Head of caudate nucleus (tissue), 42 donors: ENCODE data around the gene ITCH.
A peak's percentile ranks its signal among the peaks of the same experiment; 100 is the strongest.

Experiments used
- DNase-seq, 42 donors: peaks; one replicate each; pipeline versions ENCODE4 v3.0.0 to v3.0.0-alpha.2; 2020 to 2021; ENCODE audit warnings: mixed read lengths in 7 of 42
- intact Hi-C: fragments of 100-400 bp; cut with DNase I; formaldehyde crosslinking; loops from one replicate; pipeline ENCODE4 v1.15.0; 2022

Gene ITCH

GRCh38 chr20:34515484-34516246 is 152.6 kb downstream of the ITCH start:
- intact Hi-C loops, result loop anchor here (10.0 kb wide), 1 partner anchor 201 kb away; no protein-coding TSS in a partner anchor
- peak in 41 of 42 donors; percentile 48 to 92 (median 76) for DNase-seq

- peak; percentile 94 to 99 (median 97) for DNase-seq
- intact Hi-C loops, result loop anchor here (10.0 kb wide), 1 partner anchor 202 kb away; no protein-coding TSS in a partner anchor
These were observed 153.4 kb downstream of the ITCH start, which contains the start of gene DYNLRB1 for GRCh38 chr20:34516247-34517113. TSS of gene DYNLRB1 (plus strand) at chr20:34516422. CDS start at chr20:34516459, 37 bp downstream.

- intact Hi-C loops, result loop anchor here (10.0 kb wide), 1 partner anchor 202 kb away; no protein-coding TSS in a partner anchor
- DNase-seq, result no peak
These were observed 154.0 kb downstream of the ITCH start for GRCh38 chr20:34517114-34517505.

GRCh38 chr20:34518863-34519262 is 155.8 kb downstream of the ITCH start:
- peak in 1 of 42 donors; percentile 33 for DNase-seq
- intact Hi-C loops, result loop anchor here (10.0 kb wide), 1 partner anchor 204 kb away; no protein-coding TSS in a partner anchor

GRCh38 chr20:34519841-34520240 is 156.8 kb downstream of the ITCH start:
- DNase-seq, result peak in 1 of 42 donors; percentile 35
- intact Hi-C loops, result loop anchor here (10.0 kb wide), 1 partner anchor 205 kb away; no protein-coding TSS in a partner anchor

- intact Hi-C loops, result no loop called here
These were observed 160.1 kb downstream of the ITCH start for GRCh38 chr20:34522969-34523871.

GRCh38 chr20:34524426-34524825 is 161.4 kb downstream of the ITCH start:
- intact Hi-C loops, result no loop called here
- DNase-seq, result peak in 6 of 42 donors; percentile 17 to 57 (median 40)

More at GRCh38 chr20:34522969-34523871, 160.1 kb downstream of the ITCH start:
- DNase-seq, result peak in 38 of 42 donors; percentile 43 to 87 (median 62)

- DNase-seq, result peak in 2 of 42 donors; percentile 24 to 39
- intact Hi-C loops, result no loop called here
These were observed 162.3 kb downstream of the ITCH start for GRCh38 chr20:34525342-34525708.

- peak in 27 of 42 donors; percentile 16 to 74 (median 49) for DNase-seq
- intact Hi-C loops, result no loop called here
These were observed 162.8 kb downstream of the ITCH start for GRCh38 chr20:34525709-34526416.

GRCh38 chr20:34526466-34526865 is 163.4 kb downstream of the ITCH start:
- peak in 3 of 42 donors; percentile 10 to 35 (median 11) for DNase-seq
- intact Hi-C loops, result no loop called here

GRCh38 chr20:34527016-34527415 is 163.9 kb downstream of the ITCH start:
- peak in 5 of 42 donors; percentile 7 to 33 (median 13) for DNase-seq
- intact Hi-C loops, result no loop called here

- peak in 35 of 42 donors; percentile 39 to 85 (median 63) for DNase-seq
- intact Hi-C loops, result no loop called here
These were observed 165.8 kb downstream of the ITCH start for GRCh38 chr20:34528921-34529297.

- intact Hi-C loops, result no loop called here
- peak in 7 of 42 donors; percentile 2 to 32 (median 15) for DNase-seq
These were observed 166.7 kb downstream of the ITCH start for GRCh38 chr20:34529742-34530141.

- intact Hi-C loops, result no loop called here
- DNase-seq, result peak in 7 of 42 donors; percentile 1 to 28 (median 11)
These were observed 167.3 kb downstream of the ITCH start for GRCh38 chr20:34530342-34530741.

GRCh38 chr20:34531608-34532265 is 168.7 kb downstream of the ITCH start:
- DNase-seq, result peak in 7 of 42 donors; percentile 2 to 29 (median 12)
- intact Hi-C loops, result no loop called here

GRCh38 chr20:34532320-34532719 is 169.2 kb downstream of the ITCH start:
- intact Hi-C loops, result no loop called here
- DNase-seq, result peak in 7 of 42 donors; percentile 10 to 43 (median 25)

- intact Hi-C loops, result no loop called here
- DNase-seq, result peak in 2 of 42 donors; percentile 9 to 25
These were observed 169.7 kb downstream of the ITCH start for GRCh38 chr20:34532756-34533155.
